Activated CD4-positive, alpha-beta T cell treated with anti-CD3 and anti-CD28 coated beads, Interleukin-2, amount 50 U/mL, for 48 hours (primary cell): ENCODE data around the gene AGR3.

Experiments used
- DNase-seq, 2 experiments: peaks; one replicate each; pipeline ENCODE4 v3.0.0-alpha.2; 2020

The AGR3 gene

GRCh38 chr7:16822029-16822428 lies 59.8 kb downstream of the AGR3 start:
- DNase-seq, result no peak

GRCh38 chr7:16818732-16819131 lies 63.1 kb downstream of the AGR3 start:
- DNase-seq, result no peak

DNA sequence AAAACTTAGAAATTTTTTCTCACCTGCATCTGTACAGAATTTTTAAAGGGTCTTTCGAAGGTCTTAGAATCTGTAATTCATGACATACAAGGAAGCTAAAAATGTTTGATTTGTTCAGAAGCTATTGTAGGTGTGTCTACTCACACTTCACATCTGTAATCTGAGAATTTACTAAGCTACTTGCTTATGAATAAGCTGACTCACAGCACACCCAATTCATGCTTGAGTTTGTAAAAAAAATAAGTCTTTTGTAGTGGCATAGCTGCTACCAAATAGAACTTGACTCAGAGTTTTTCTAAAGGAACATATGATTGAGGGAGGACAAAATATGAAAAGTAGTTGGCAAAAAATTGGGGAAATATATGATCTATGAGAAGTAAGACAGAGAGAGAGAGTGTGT lies 64.2 kb downstream of the AGR3 start:
- DNase-seq, result no peak

- no peak for DNase-seq
Observed at GRCh38 chr7:16816824-16817223, 65.0 kb downstream of the AGR3 start.

DNA sequence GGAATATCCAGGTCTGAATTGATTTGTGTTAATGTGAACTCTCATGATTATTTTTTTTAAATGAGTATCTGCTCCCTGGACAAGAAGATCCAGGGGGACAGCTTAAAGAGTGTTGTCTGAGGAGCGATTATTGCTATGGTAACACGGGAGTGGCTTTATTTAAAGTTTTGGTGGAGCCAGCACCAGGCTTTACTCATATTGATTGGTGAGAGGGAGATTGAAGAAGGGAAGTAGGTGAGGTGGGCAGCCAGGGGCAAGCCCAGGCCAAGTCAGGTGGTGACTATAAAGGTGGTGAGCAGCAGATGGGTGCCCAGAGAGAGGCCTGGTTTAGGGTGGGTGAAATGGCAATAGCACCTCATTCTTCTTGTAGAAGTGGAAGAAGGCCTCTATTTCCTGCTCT lies 66.8 kb downstream of the AGR3 start:
- no peak for DNase-seq

GRCh38 chr7:16813232-16813616 lies 68.6 kb downstream of the AGR3 start:
- no peak for DNase-seq

GRCh38 chr7:16812542-16813231 lies 69.1 kb downstream of the AGR3 start:
- no peak for DNase-seq

GRCh38 chr7:16811551-16811950 lies 70.2 kb downstream of the AGR3 start:
- DNase-seq, result no peak

DNA sequence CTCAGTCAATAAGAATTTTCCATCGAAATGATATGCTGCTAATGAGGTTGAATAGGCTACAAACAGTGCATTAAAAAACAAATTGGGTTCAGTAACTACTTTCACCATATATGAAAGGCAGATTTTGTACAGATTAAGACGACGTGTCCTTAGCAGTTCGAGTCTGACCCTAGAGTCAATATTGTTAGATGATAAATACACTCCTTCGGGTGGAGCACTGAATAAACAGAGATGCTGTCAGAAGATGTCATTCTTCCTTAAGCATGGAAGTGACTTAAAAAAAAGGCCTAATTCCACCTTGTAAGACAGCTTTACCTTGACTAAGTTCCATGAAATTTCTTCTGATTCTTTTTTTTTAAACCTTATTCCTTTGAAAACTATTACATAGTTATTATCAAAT lies 71.2 kb downstream of the AGR3 start:
- DNase-seq, result no peak

GRCh38 chr7:16810112-16810511 lies 71.7 kb downstream of the AGR3 start:
- no peak for DNase-seq
